GM12878 (cell line): ENCODE data around the gene SEMA4D. TPM values are rescaled to one million over a fixed set of nuclear protein-coding genes. Genes with fewer than 3 reads are reported as not detected.

Experiments used
- ATAC-seq: fragments of 200-7000 bp; cut with Tn5 transposase; 3 replicates; pipeline ENCODE4 v1.9.1; 2020; ENCODE audit warnings: mild to moderate bottlenecking, moderate library complexity
- BruUV-seq: library from RNA; stranded (reverse); fragments of 400-500 nt; replicated peaks from 2 replicates; lab custom pipeline; 2021; lab: Mats Ljungman, UMichigan
- CTCF ChIA-PET: fragments of 300-600 bp; sonication (Branson Sonifier 250); formaldehyde crosslinking; extraction: SDS; loops from one replicate; lab custom pipeline; 2021; ENCODE audit warnings: inconsistent platforms; lab: Yijun Ruan, JAX
- POLR2A ChIA-PET: fragments of 350-600 bp; formaldehyde crosslinking; extraction: SDS; loops from one replicate; lab custom pipeline; 2021; ENCODE audit warnings: inconsistent platforms; lab: Charles Lee
- RAD21 ChIA-PET: fragments of 300-600 bp; sonication (Branson Sonifier 250); formaldehyde crosslinking; loops from one replicate; lab custom pipeline; 2023; ENCODE audit warnings: antibody characterized with exemption; ENCODE audit not compliant: unreplicated experiment; lab: Charles Lee
- SMC1A ChIA-PET: fragments of 300-600 bp; sonication (Branson Sonifier 250); formaldehyde crosslinking; loops from one replicate; lab custom pipeline; 2023; ENCODE audit not compliant: unreplicated experiment, uncharacterized antibody; lab: Charles Lee
- DNase-seq: peaks from one replicate; pipeline ENCODE4 v3.0.0-alpha.2; 2011; ENCODE audit warnings: low read depth, low spot score
- FAIRE-seq: peaks from 3 replicates; lab custom pipeline; 2011; peaks lifted over from hg19 to GRCh38; lab: Jason Lieb, UNC
- H2AFZ ChIP-seq: 2 replicates; pipeline ENCODE4 v1.6.0; 2011; ENCODE audit warnings: low read depth, low read length, control low read depth; ENCODE audit not compliant: control insufficient read depth
- H3K27ac ChIP-seq: 2 replicates; pipeline ENCODE4 v1.5.1; 2011; ENCODE audit warnings: control low read depth; ENCODE audit not compliant: control insufficient read depth, insufficient read depth
- H3K27me3 ChIP-seq, 2 experiments: replicated peaks in 1 of 2; 2 replicates each; pipeline versions ENCODE4 v1.6.0 to v1.6.1; 2011; ENCODE audit warnings: low read length in 1 of 2; ENCODE audit not compliant: control insufficient read depth in 2 of 2, insufficient read depth in 2 of 2
- H3K36me3 ChIP-seq, 2 experiments: 2 replicates each; pipeline ENCODE4 v1.5.1; 2011; ENCODE audit warnings: low read length in 1 of 2; ENCODE audit not compliant: control insufficient read depth in 2 of 2, insufficient read depth in 2 of 2
- H3K4me1 ChIP-seq: 2 replicates; pipeline ENCODE4 v1.6.1; 2011; ENCODE audit warnings: mild to moderate bottlenecking, low read length, moderate library complexity, mixed read lengths; ENCODE audit not compliant: control insufficient read depth, insufficient read depth
- H3K4me2 ChIP-seq: 2 replicates; pipeline ENCODE4 v1.6.0; 2011; ENCODE audit warnings: control low read depth; ENCODE audit not compliant: control insufficient read depth, insufficient read depth
- H3K4me3 ChIP-seq: fragments of 200-600 bp; sonication (generic); 2 replicates; pipeline ENCODE4 v1.5.1; 2016
- H3K79me2 ChIP-seq: 2 replicates; pipeline ENCODE4 v1.6.0; 2011; ENCODE audit warnings: low read length; ENCODE audit not compliant: control insufficient read depth, insufficient read depth
- H3K9ac ChIP-seq: 2 replicates; pipeline ENCODE4 v1.8.0; 2011; ENCODE audit warnings: low read length, control low read depth, mixed read lengths; ENCODE audit not compliant: control insufficient read depth, insufficient read depth
- H3K9me3 ChIP-seq: replicated peaks from 3 replicates; pipeline ENCODE4 v1.5.1; 2011; ENCODE audit warnings: mild to moderate bottlenecking, low read length; ENCODE audit not compliant: control insufficient read depth, insufficient read depth
- H4K20me1 ChIP-seq: 2 replicates; pipeline ENCODE4 v1.6.0; 2011; ENCODE audit not compliant: control insufficient read depth, insufficient read depth
- CHD1 ChIP-seq: IDR thresholded peaks from 2 replicates; pipeline ENCODE4 v1.6.1; 2012; ENCODE audit warnings: low read depth, low read length, improper control_type of control experiment
- IRF4 ChIP-seq: IDR thresholded peaks from 2 replicates; pipeline ENCODE4 v1.6.1; 2011; ENCODE audit warnings: low read depth, low read length
- MXI1 ChIP-seq: fragments of 150-350 bp; IDR thresholded peaks from 2 replicates; pipeline ENCODE4 v1.6.1; 2011; ENCODE audit warnings: low read depth, mild to moderate bottlenecking, inconsistent platforms, low read length, improper control_type of control experiment
- PAX5 ChIP-seq: IDR thresholded peaks from 2 replicates; pipeline ENCODE4 v1.6.1; 2011; ENCODE audit warnings: low read depth, low read length, borderline replicate concordance
- POLR2AphosphoS2 ChIP-seq: IDR thresholded peaks from 2 replicates; pipeline ENCODE4 v1.6.1; 2011; ENCODE audit warnings: low read depth, mild to moderate bottlenecking, low read length, improper control_type of control experiment, moderate library complexity
- PRDM15 ChIP-seq: fragments of 450-650 bp; formaldehyde crosslinking; IDR thresholded peaks from 2 replicates; pipeline ENCODE4 v1.4.0; 2020; ENCODE audit warnings: mild to moderate bottlenecking, moderate library complexity
- RUNX3 ChIP-seq: IDR thresholded peaks from 2 replicates; pipeline ENCODE4 v1.6.1; 2012; ENCODE audit warnings: low read length, inconsistent platforms
- USF1 ChIP-seq: IDR thresholded peaks from 2 replicates; pipeline ENCODE4 v1.6.1; 2011; ENCODE audit warnings: borderline replicate concordance, low read depth, mild to moderate bottlenecking, moderate library complexity, mixed read lengths, low read length; ENCODE audit not compliant: insufficient read depth; ENCODE audit errors: extremely low read length
- WGBS: methylation state at CpG from one replicate; pipeline ENCODE4 v1.1.6; 2016; ENCODE audit warnings: low lambda C conversion rate; ENCODE audit not compliant: insufficient replicate concordance, insufficient coverage; ENCODE audit errors: missing lambda C conversion rate; 5-methylcytosine and 5-hydroxymethylcytosine counted together
- in situ Hi-C: fragments of 300-500 bp; cut with MboI; formaldehyde crosslinking; loops from 9 replicates; pipeline ENCODE4 v1.14.3; 2018; ENCODE audit warnings: mixed read lengths
- intact Hi-C: fragments of 100-400 bp; cut with micrococcal nuclease; formaldehyde crosslinking; loops from one replicate; pipeline ENCODE4 v1.14.2; 2022; ENCODE audit not compliant: unreplicated experiment
- polyA plus RNA-seq, 11 experiments: library from polyadenylated mRNA; depleted of rRNA in 4 of 11; unstranded in 6 of 11; stranded (reverse) in 5 of 11; fragments of >200 nt; fragmentation: Nextera tagmentation in 4 of 11; fragmentation: Illumina TruSeq in 1 of 11; extraction: Ambion mirVana in 4 of 11; extraction: Trizol in 1 of 11; gene quantifications; 1 replicate in 1 of 11; 2 replicates in 10 of 11; pipeline versions ENCODE4 v1.2.1 to v1.2.3, GENCODE V29; 2011 to 2016; ENCODE audit warnings: inconsistent platforms in 2 of 11, missing spikeins in 2 of 11, low read depth in 1 of 11
- total RNA-seq, 4 experiments: library from RNA; depleted of rRNA in 3 of 4; stranded (reverse); fragments of >200 nt in 3 of 4; fragmentation: Illumina TruSeq in 1 of 4; extraction: Trizol in 1 of 4; gene quantifications; 2 replicates each; pipeline versions ENCODE4 v1.2.1 to v1.2.3, GENCODE V29; 2013 to 2021

SEMA4D gene
- total and polyA plus RNA-seq, 10 of the 15 experiments (the other 5 are each of a cell fraction or from before 2014, with no cell fraction given): 15.1 to 136 (median 39.6) TPM

GRCh38 chr9:89543111-89543510 lies 45.2 kb upstream of the SEMA4D start:
- 83% methylated on average over 9 of the region's 9 CpGs for WGBS
- H3K79me2 ChIP-seq: no peaks in the 10 kb centered on the region
- no peak overlapping the region for H3K27ac ChIP-seq
- ChIA-PET RAD21 (interaction anchor here (0.7 to 2.5 kb wide), 3 partner anchors 78 to 168 kb away, joined by 3 to 6 read pairs (median 3); no protein-coding TSS in a partner anchor), POLR2A (interaction anchor here (1.7 kb wide), 1 partner anchor 21 kb away, joined by 5 read pairs; no protein-coding TSS in a partner anchor), CTCF (interaction anchor here (0.6 to 3.0 kb wide), 5 partner anchors 22 to 527 kb away, joined by 3 to 10 read pairs (median 4); no protein-coding TSS in a partner anchor), SMC1A (interaction anchor here (0.8 to 3.0 kb wide), 10 partner anchors 9 to 223 kb away, joined by 3 to 14 read pairs (median 4); no protein-coding TSS in a partner anchor)
- no peaks in the 10 kb centered on the region for H3K27me3 ChIP-seq
- in situ Hi-C loops: no loop called here
- H4K20me1 ChIP-seq: no peaks in the 10 kb centered on the region
- peaks cover 6% of the 10 kb centered on the region; the same call in 2 of the 3 replicates for H3K9me3 ChIP-seq
- no peak overlapping the region for H3K4me2 ChIP-seq
- DNase-seq: no peak
- H3K4me3 ChIP-seq: no peak overlapping the region
- intact Hi-C loops: no loop called here
- no peak for ATAC-seq
- FAIRE-seq: no peak
- no TSS peak for BruUV-seq
- no peak overlapping the region for H3K9ac ChIP-seq
- no peaks in the 10 kb centered on the region for H3K36me3 ChIP-seq
- peaks cover 12% of the 10 kb centered on the region for H3K4me1 ChIP-seq
- no peak overlapping the region for H2AFZ ChIP-seq
- TF ChIP-seq PAX5 (no peak), RUNX3 (no peak), CHD1 (no peak), IRF4 (no peak), USF1 (no peak), MXI1 (no peak), PRDM15 (CRISPR knock-in tag) (no peak), POLR2AphosphoS2 (no peak)
